ENCODE results near the gene IMPACT. TPM values are rescaled to one million over a fixed set of nuclear protein-coding genes. Genes with fewer than 3 reads are reported as not detected.

IMPACT gene
- total RNA-seq, 4 donors from 2014 or later: 10.0 to 38.5 (median 20.1) TPM

DNA sequence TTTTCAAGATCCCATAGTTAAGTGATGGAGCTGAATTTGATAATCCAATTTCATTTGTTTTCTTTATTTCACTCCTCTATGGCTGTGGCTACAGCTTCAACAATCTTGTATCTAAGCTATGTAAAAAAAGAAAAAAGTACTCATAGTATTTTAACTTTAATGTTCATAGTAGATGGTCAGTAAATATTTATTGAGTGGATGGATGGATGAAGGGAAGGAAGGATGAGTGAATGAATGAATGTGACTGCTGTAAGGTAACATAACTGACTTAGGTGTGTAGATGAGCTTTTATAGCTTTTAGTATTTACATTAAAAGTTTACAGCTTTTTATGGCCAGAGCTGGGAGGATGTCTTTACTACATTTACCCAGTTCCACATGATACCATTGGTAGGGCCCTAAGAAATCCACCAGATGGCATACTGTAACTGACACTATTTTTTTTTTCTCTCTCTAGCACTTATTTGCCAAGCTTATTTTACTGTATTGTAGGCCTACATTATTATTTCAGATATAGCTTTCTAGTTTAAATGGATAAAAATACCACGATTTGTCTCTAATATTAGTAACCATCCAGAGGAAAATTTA, 20.6 kb downstream of the IMPACT start:
- H3K36me3 ChIP-seq: peaks cover 0 to 100% (median 13%) of the 10 kb centered on the region in 3 donors
- no peak for TF ChIP-seq POLR2A (IDR thresholded peaks at IDR 0.05)

DNA sequence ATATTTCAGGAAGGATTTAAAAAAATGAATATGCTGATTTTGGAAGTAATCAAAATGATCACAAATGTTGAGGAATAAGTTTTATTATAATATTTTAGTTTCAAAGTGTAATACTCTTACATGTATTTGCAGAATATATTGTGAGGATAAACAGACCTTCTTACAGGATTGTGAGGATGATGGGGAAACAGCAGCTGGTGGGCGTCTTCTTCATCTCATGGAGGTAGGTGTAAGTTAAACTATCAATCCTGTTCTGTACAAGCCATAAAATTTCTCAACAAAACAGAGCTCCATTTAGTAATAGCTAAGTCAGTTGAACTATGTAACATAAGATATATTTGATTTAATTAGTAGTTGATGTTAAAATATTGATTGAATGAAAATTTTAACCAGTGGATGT, 21.5 kb downstream of the IMPACT start:
- no peaks in the 10 kb centered on the region for H3K4me1 ChIP-seq
- no peaks in the 10 kb centered on the region for H3K9me3 ChIP-seq
- H3K36me3 ChIP-seq: peaks cover 0 to 96% (median 13%) of the 10 kb centered on the region in 3 donors
- no peaks in the 10 kb centered on the region for H3K27me3 ChIP-seq
- no peak for DNase-seq
- WGBS, 2 donors: 96 to 100% methylated on average over 1 of the region's 1 CpG
- TF ChIP-seq POLR2A (IDR thresholded peaks at IDR 0.05): no peak
- TF ChIP-seq, protein P1, sequence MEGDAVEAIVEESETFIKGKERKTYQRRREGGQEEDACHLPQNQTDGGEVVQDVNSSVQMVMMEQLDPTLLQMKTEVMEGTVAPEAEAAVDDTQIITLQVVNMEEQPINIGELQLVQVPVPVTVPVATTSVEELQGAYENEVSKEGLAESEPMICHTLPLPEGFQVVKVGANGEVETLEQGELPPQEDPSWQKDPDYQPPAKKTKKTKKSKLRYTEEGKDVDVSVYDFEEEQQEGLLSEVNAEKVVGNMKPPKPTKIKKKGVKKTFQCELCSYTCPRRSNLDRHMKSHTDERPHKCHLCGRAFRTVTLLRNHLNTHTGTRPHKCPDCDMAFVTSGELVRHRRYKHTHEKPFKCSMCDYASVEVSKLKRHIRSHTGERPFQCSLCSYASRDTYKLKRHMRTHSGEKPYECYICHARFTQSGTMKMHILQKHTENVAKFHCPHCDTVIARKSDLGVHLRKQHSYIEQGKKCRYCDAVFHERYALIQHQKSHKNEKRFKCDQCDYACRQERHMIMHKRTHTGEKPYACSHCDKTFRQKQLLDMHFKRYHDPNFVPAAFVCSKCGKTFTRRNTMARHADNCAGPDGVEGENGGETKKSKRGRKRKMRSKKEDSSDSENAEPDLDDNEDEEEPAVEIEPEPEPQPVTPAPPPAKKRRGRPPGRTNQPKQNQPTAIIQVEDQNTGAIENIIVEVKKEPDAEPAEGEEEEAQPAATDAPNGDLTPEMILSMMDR (IDR thresholded peaks at IDR 0.05): no peak
- H3K4me3 ChIP-seq: no peak overlapping the region
- H3K27ac ChIP-seq: no peak overlapping the region
- intact Hi-C loops (cut with DNase I): no loop called here

More for the DNA sequence above, 20.6 kb downstream of the IMPACT start:
- DNase-seq: no peak
- WGBS, 2 donors: 77 to 87% methylated on average over 1 of the region's 1 CpG
- no peaks in the 10 kb centered on the region for H3K27me3 ChIP-seq
- no peak overlapping the region for H3K27ac ChIP-seq
- H3K9me3 ChIP-seq: no peaks in the 10 kb centered on the region
- no peaks in the 10 kb centered on the region for H3K4me1 ChIP-seq
- H3K4me3 ChIP-seq: no peak overlapping the region
- intact Hi-C loops (cut with DNase I): no loop called here

DNA sequence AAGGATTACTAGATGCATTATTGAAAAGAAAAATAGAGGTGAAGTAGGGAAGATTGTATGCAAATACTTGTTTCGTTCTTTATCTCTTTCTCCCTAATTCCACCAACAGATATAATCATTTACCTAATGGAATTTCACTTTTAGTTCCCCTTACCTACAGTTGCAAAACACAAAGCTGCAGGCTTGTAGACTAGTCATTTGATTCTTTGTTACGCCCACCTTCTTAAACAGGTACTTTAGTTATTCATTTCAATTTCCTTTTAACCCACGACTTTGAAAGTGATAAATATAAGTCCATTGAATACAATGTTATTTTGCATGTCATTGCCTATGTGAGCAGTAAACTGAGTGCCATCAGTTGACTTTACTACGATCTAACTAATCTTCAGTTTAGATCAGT, 30.1 kb downstream of the IMPACT start:
- no peak overlapping the region for H3K27ac ChIP-seq
- no peaks in the 10 kb centered on the region for H3K4me1 ChIP-seq
- no peak for TF ChIP-seq POLR2A (IDR thresholded peaks at IDR 0.05)
- TF ChIP-seq, protein P1 (IDR thresholded peaks at IDR 0.05): no peak
- H3K4me3 ChIP-seq: no peak overlapping the region
- no peaks in the 10 kb centered on the region for H3K27me3 ChIP-seq
- WGBS, 2 donors: 76 to 79% methylated on average over 4 of the region's 4 CpGs
- peaks cover 0 to 18% (median 0%) of the 10 kb centered on the region in 3 donors for H3K36me3 ChIP-seq
- DNase-seq: no peak
- no peaks in the 10 kb centered on the region for H3K9me3 ChIP-seq
- intact Hi-C loops (cut with DNase I): no loop called here

DNA sequence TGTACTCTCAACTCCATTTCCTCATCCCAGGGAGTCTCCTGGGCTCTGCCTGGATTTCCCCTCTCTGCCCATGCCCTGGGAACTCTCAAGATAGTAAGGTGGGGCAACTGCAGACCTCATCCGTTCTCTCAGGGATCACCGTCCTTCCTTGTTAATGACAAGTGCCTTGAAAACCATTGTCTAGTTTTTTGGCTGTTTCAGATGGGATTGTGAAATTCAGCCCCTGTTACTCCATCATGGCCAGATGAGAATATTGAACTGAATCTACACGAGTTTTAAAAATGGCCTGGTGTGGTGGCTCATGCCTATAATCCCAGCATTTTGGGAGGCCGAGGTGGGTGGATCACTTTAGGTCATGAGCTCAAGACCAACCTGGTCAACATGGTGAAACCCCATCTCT, 33.3 kb downstream of the IMPACT start:
- no peaks in the 10 kb centered on the region for H3K27me3 ChIP-seq
- no peak for TF ChIP-seq POLR2A (IDR thresholded peaks at IDR 0.05)
- TF ChIP-seq, protein P1 (IDR thresholded peaks at IDR 0.05): no peak
- DNase-seq: no peak
- no peaks in the 10 kb centered on the region for H3K4me1 ChIP-seq
- intact Hi-C loops (cut with DNase I): no loop called here
- H3K36me3 ChIP-seq: no peaks in the 10 kb centered on the region
- WGBS, 2 donors: 78% methylated on average over 4 of the region's 4 CpGs
- H3K27ac ChIP-seq: no peak overlapping the region
- H3K9me3 ChIP-seq: no peaks in the 10 kb centered on the region
- no peak overlapping the region for H3K4me3 ChIP-seq

DNA sequence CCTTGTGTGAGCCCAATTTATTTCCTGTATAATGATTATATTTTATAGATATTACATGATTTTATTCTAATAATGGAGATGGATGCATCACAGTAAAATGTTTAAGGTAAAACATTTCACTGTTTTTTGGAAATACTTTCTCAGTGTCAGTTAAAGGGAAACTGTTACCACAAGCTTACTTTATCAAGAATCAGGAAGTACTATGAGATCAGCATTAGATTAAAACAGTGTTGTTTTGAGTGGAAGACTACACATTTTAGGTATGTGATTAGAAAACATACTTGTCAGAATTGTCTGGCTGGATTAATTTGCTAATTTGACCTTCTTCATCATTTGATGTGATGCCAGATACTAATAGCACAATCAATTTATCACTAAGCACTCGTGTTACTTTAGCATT, 33.9 kb downstream of the IMPACT start, which contains the start of gene HRH4:
Gene HRH4 (plus strand): TSS at position 250 of the 400 bp plus-strand sequence. CDS start 92 bp downstream, at position 342.
- TF ChIP-seq, protein P1 (IDR thresholded peaks at IDR 0.05): no peak
- TF ChIP-seq POLR2A (IDR thresholded peaks at IDR 0.05): no peak
- Histone ChIP-seq H3K4me1 (no peaks in the 10 kb centered on the region), H3K27ac (no peak within 1 kb of the TSS), H3K27me3 (no peaks in the 10 kb centered on the region), H3K4me3 (no peak within 1 kb of the TSS), H3K36me3 (no peaks in the 10 kb centered on the region), H3K9me3 (no peaks in the 10 kb centered on the region)
- DNase-seq: no peak
- 42 to 61% methylated on average over 1 of the region's 1 CpG for WGBS, 2 donors
- intact Hi-C loops (cut with DNase I): no loop called here

DNA sequence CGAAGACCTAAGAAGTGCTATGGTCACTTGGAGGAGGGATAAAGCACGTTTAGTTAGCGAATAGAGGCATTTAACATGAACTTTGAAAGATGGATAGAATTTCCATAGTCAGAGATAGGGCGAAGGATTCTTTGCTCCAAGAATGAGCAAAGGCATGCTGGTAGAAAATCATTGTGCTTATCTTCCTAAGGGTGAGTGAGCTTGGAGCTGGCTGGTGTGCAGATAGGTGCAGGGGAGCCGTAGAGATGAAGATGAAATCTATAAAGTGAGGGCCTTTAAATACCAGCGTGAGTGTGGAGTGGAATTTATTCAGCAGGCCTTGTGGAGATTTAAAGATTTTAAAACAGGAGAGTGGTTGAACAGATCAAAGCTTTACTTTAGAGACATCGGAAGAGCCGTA, 35.5 kb downstream of the IMPACT start:
- no peak for DNase-seq
- Histone ChIP-seq H3K27ac (no peak overlapping the region), H3K4me3 (no peak overlapping the region), H3K9me3 (no peaks in the 10 kb centered on the region), H3K27me3 (no peaks in the 10 kb centered on the region), H3K4me1 (no peaks in the 10 kb centered on the region), H3K36me3 (no peaks in the 10 kb centered on the region)
- intact Hi-C loops (cut with DNase I): no loop called here
- TF ChIP-seq POLR2A (IDR thresholded peaks at IDR 0.05): no peak
- TF ChIP-seq, protein P1 (IDR thresholded peaks at IDR 0.05): no peak
- 88 to 90% methylated on average over 8 of the region's 8 CpGs for WGBS, 2 donors

All from esophagus squamous epithelium (tissue), 5 donors.